GM12874 (cell line): ENCODE measurements around the gene PLCG1.

Experiments
- CTCF ChIP-seq: IDR thresholded peaks from 2 replicates; pipeline ENCODE4 v1.5.1; 2011; ENCODE audit warnings: low read depth, mild to moderate bottlenecking, control low read depth, low read length, moderate library complexity; ENCODE audit not compliant: insufficient read depth

The PLCG1 gene

GRCh38 chr20:41177636-41178035 is 40.3 kb downstream of the PLCG1 start:
- TF ChIP-seq CTCF = no peak

GRCh38 chr20:41178495-41178894 is 41.2 kb downstream of the PLCG1 start:
- no peak for TF ChIP-seq CTCF

GRCh38 chr20:41178904-41179432 is 41.6 kb downstream of the PLCG1 start:
- no peak for TF ChIP-seq CTCF

GRCh38 chr20:41179961-41180360 is 42.6 kb downstream of the PLCG1 start:
- no peak for TF ChIP-seq CTCF

- TF ChIP-seq CTCF = no peak
Observed at GRCh38 chr20:41180599-41181333, 43.4 kb downstream of the PLCG1 start.

GRCh38 chr20:41181567-41181966 is 44.2 kb downstream of the PLCG1 start:
- no peak for TF ChIP-seq CTCF

GRCh38 chr20:41182296-41183212 is 45.2 kb downstream of the PLCG1 start:
- no peak for TF ChIP-seq CTCF
